Adrenal gland (tissue), 5 donors: ENCODE results near the gene BACE1.

Experiments used
- CTCF ChIP-seq, 6 experiments: fragments of 450-650 bp in 4 of 6; fragments of 200-600 bp in 2 of 6; sonication (generic) in 1 of 6; IDR thresholded peaks; 1 replicate in 5 of 6; 2 replicates in 1 of 6; pipeline versions ENCODE4 v1.5.1 to v1.8.0; 2016 to 2021; ENCODE audit warnings: antibody characterized with exemption in 6 of 6, mild to moderate bottlenecking in 2 of 6, moderate library complexity in 1 of 6
- POLR2A ChIP-seq, 2 donors: fragments of 450-650 bp; IDR thresholded peaks; one replicate each; pipeline ENCODE4 v1.6.1; 2017; ENCODE audit warnings: antibody characterized with exemption in 2 of 2, mild to moderate bottlenecking in 2 of 2, moderate library complexity in 1 of 2
- donor health status: DM: no; HTN: no; CAD: no.

GRCh38 chr11:117258576-117258975 lies 57.5 kb downstream of the BACE1 start:
- TF ChIP-seq POLR2A (IDR thresholded peaks at IDR 0.05) (no peak), CTCF (IDR thresholded peaks at IDR 0.05) (no peak)
